GM12891 (cell line): ENCODE measurements around the gene GNAO1. TPM values are rescaled to one million over a fixed set of nuclear protein-coding genes. Genes with fewer than 3 reads are reported as not detected.
A peak's percentile ranks its signal among the peaks of the same experiment; 100 is the strongest.

Experiments used
- DNase-seq: peaks from one replicate; pipeline ENCODE4 v3.0.0; 2011; ENCODE audit warnings: low spot score; ENCODE audit not compliant: insufficient read length
- FAIRE-seq: peaks from 2 replicates; lab custom pipeline; 2011; peaks lifted over from hg19 to GRCh38; lab: Jason Lieb, UNC
- PAX5 ChIP-seq: IDR thresholded peaks from 2 replicates; pipeline ENCODE4 v1.6.1; 2011; ENCODE audit warnings: low read length, moderate library complexity, mild to moderate bottlenecking; ENCODE audit not compliant: insufficient read depth, severe bottlenecking
- POLR2A ChIP-seq: IDR thresholded peaks from 2 replicates; pipeline ENCODE4 v1.6.1; 2011; ENCODE audit warnings: low read depth, low read length, control low read depth
- POLR2AphosphoS5 ChIP-seq: IDR thresholded peaks from 2 replicates; pipeline ENCODE4 v1.6.1; 2011; ENCODE audit warnings: low read depth, low read length, control low read depth
- POU2F2 ChIP-seq: IDR thresholded peaks from 2 replicates; pipeline ENCODE4 v1.6.1; 2011; ENCODE audit warnings: low read depth, mild to moderate bottlenecking, control low read depth, low read length, moderate library complexity
- SPI1 ChIP-seq: IDR thresholded peaks from 2 replicates; pipeline ENCODE4 v1.6.1; 2011; ENCODE audit warnings: low read depth, low read length, control low read depth
- TAF1 ChIP-seq: IDR thresholded peaks from 2 replicates; pipeline ENCODE4 v1.6.1; 2011; ENCODE audit warnings: low read depth, low read length, control low read depth
- polyA plus RNA-seq: library from polyadenylated mRNA; unstranded; fragments of >200 nt; gene quantifications from one replicate; pipeline ENCODE4 v1.2.1, GENCODE V29; 2012; ENCODE audit warnings: low read depth, missing spikeins, inconsistent platforms; ENCODE audit not compliant: missing spikeins

GNAO1 gene
- 0.04 TPM for polyA plus RNA-seq

GRCh38 chr16:56191156-56191815 is at the start of gene GNAO1:
GNAO1 (plus strand) TSS chr16:56191489; CDS start chr16:56192236, 747 bp downstream.
- FAIRE-seq, result no peak
- peak; percentile 53 for DNase-seq
- TF ChIP-seq PAX5, result no peak
- no peak for TF ChIP-seq SPI1
- no peak for TF ChIP-seq POU2F2
- no peak for TF ChIP-seq TAF1
- TF ChIP-seq POLR2AphosphoS5, result no peak
- no peak for TF ChIP-seq POLR2A

- DNase-seq (no peak), FAIRE-seq (no peak)
- TF ChIP-seq SPI1, result no peak
Observed at GRCh38 chr16:56143666-56144065, 47.6 kb upstream of the GNAO1 start.

DNA sequence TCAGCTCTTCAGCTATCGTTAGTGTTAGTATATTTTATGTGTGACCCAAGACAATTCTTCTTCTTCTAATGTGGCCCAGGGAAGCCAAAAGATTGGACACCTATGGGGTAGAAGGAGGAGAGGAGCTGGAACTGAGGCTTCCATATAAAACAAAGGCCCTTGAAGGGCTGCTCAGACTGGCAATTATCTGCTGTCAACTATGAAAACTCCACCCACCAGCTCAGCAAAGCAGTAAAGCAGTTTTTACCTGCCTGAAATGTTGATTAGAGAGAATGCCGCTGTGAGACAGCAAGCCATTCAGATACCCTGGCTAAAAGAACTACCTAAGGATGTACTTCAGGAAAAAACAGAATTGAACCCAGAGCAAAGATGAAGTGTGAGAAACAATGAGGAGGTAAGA is 45.9 kb upstream of the GNAO1 start:
- FAIRE-seq, result no peak
- no peak for DNase-seq
- TF ChIP-seq POLR2A (no peak), TAF1 (no peak), SPI1 (no peak), POU2F2 (no peak), POLR2AphosphoS5 (no peak), PAX5 (no peak)

- DNase-seq, result no peak
- no peak for FAIRE-seq
- TF ChIP-seq PAX5 (no peak), POLR2AphosphoS5 (no peak), TAF1 (no peak), SPI1 (no peak), POU2F2 (no peak), POLR2A (no peak)
Observed at GRCh38 chr16:56151621-56152020, 39.7 kb upstream of the GNAO1 start.

GRCh38 chr16:56161658-56162057 is 29.6 kb upstream of the GNAO1 start:
- no peak for TF ChIP-seq POU2F2
- TF ChIP-seq PAX5, result no peak
- TF ChIP-seq TAF1, result no peak
- TF ChIP-seq SPI1, result no peak
- no peak for TF ChIP-seq POLR2AphosphoS5
- TF ChIP-seq POLR2A, result no peak
- FAIRE-seq (no peak), DNase-seq (no peak)

DNA sequence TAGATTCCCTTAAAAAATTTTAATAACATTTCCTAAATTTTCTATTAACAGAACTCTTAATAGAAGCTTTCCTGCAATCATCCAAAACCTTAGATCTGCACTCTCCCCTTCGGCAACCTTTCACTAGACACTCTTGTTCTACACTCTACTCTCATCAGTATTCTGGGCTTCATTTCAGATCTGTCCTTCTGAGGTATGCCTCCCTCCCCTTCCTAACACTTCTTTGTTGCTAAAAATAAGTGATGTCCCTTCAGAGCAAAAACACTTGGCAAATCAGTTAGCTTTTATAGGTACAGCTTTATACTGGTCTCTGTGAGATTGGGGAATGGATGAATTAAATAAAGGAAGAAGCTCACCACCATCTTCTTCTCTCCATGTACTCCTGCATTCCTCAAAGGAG is 28.2 kb upstream of the GNAO1 start:
- FAIRE-seq (no peak), DNase-seq (no peak)
- TF ChIP-seq POLR2AphosphoS5 (no peak), TAF1 (no peak), SPI1 (no peak), POU2F2 (no peak), PAX5 (no peak), POLR2A (no peak)

DNA sequence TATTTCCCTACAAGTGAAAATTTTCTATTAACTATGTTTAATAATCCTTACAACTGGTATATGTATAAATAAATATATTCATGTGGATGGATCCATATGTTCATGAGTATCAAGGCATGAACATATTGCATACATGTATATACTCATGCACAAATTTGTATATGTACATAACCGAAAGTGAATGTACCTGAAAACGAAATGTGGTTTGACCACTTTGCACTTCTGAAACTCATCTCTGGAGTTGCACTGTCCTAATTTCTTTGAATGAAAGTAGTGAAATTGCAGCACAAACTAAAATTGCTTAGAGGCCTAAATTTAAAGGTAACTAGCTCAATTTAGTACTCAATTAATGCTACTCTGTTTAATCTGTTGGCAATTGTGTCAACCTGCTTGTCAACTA is 27.4 kb upstream of the GNAO1 start:
- FAIRE-seq, result no peak
- peak; percentile 12 for DNase-seq
- no peak for TF ChIP-seq SPI1

GRCh38 chr16:56164636-56165035 is 26.7 kb upstream of the GNAO1 start:
- TF ChIP-seq POLR2A (no peak), POU2F2 (no peak), SPI1 (no peak), POLR2AphosphoS5 (no peak), TAF1 (no peak), PAX5 (no peak)
- FAIRE-seq (no peak), DNase-seq (no peak)

DNA sequence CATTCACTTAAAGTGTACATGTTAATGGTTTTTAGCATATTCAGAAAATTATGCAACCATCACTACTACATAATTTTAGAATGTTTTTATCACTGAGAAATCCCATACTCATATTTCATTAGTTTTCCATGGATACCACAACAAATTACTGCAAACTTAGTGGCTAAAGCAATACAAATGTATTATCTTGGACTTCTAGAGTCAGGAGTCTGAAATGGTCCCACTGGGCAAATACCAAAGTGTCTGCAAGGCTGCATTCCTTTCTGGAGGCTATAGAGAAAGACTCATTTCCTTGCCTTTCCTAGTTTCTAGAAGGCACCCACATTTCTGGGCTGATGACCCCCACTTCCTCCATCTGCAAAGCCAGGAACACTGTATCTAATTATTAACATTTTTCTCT is 16.9 kb upstream of the GNAO1 start:
- TF ChIP-seq POLR2A (no peak), POLR2AphosphoS5 (no peak), POU2F2 (no peak), SPI1 (no peak), PAX5 (no peak), TAF1 (no peak)
- DNase-seq, result no peak
- no peak for FAIRE-seq

DNA sequence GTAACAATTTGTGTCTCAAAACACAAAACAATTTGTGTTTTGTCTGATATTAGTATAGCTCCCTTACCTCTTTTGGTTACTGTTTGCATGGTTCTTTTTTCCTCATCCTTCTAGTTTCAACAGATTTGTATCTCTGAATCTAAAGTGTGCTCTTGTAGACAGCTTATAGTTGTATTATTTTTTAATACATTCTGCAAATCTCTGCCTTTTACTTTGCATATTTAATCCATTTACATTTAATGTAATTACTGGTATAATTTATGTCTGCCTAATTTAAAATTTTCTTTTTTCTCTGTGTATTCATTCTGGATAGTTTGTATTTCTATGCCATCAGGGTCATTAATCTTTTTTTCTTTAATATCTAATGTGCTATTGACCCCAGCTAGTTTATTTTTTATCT is 9.9 kb upstream of the GNAO1 start:
- FAIRE-seq (no peak), DNase-seq (no peak)
- TF ChIP-seq POLR2AphosphoS5 (no peak), POU2F2 (no peak), POLR2A (no peak), SPI1 (no peak), PAX5 (no peak), TAF1 (no peak)
